Nephron progenitor cell (in vitro differentiated cells): Measurements from ENCODE around the gene TFEC.
"Not testable (repeated sequence)": the region's sequence is repeated elsewhere in the genome, so short reads cannot be mapped to it uniquely, and the experiment has no call there.

ENCODE experiments used
- DNase-seq: peaks from one replicate; pipeline ENCODE4 v3.0.0; 2021
- H3K27ac Mint-ChIP-seq: 2 replicates; pipeline ENCODE4 v1.8.0; 2021; ENCODE audit warnings: mild to moderate bottlenecking, moderate library complexity, mixed read lengths
- H3K27me3 Mint-ChIP-seq: 2 replicates; pipeline ENCODE4 v1.8.0; 2021; ENCODE audit warnings: mild to moderate bottlenecking, low read depth, mixed read lengths; ENCODE audit not compliant: poor library complexity
- H3K36me3 Mint-ChIP-seq: 2 replicates; pipeline ENCODE4 v1.8.0; 2021; ENCODE audit warnings: low read depth, mixed read lengths
- H3K4me1 Mint-ChIP-seq: 2 replicates; pipeline ENCODE4 v1.8.0; 2021; ENCODE audit warnings: mixed read lengths
- H3K4me3 Mint-ChIP-seq: 2 replicates; pipeline ENCODE4 v1.8.0; 2021; ENCODE audit warnings: mild to moderate bottlenecking, moderate library complexity, mixed read lengths
- H3K9me3 Mint-ChIP-seq: 2 replicates; pipeline ENCODE4 v1.8.0; 2021; ENCODE audit warnings: mild to moderate bottlenecking, moderate library complexity, mixed read lengths
- CTCF ChIP-seq: fragments of 200-600 bp; sonication (generic); IDR thresholded peaks from 2 replicates; pipeline ENCODE4 v1.5.0; 2021; ENCODE audit warnings: antibody characterized with exemption

TFEC gene

GRCh38 chr7:116011584-116011983 is 19.0 kb downstream of the TFEC start:
- Mint-ChIP-seq H3K9me3 (peaks cover 3% of the 10 kb centered on the region), H3K27ac (no peak overlapping the region), H3K36me3 (no peaks in the 10 kb centered on the region), H3K4me3 (no peak overlapping the region), H3K4me1 (no peaks in the 10 kb centered on the region), H3K27me3 (no peaks in the 10 kb centered on the region)
- TF ChIP-seq CTCF, result no peak
- no peak for DNase-seq

- H3K9me3 Mint-ChIP-seq, H3K4me1 Mint-ChIP-seq: not testable (repeated sequence)
Measured at GRCh38 chr7:116004762-116005161, 25.8 kb downstream of the TFEC start.

GRCh38 chr7:115997221-115997620 is 33.3 kb downstream of the TFEC start:
- no peaks in the 10 kb centered on the region for H3K36me3 Mint-ChIP-seq
- H3K27ac Mint-ChIP-seq, result no peak overlapping the region
- DNase-seq, result no peak
- no peak overlapping the region for H3K4me3 Mint-ChIP-seq
- H3K9me3 Mint-ChIP-seq, result peaks cover 10% of the 10 kb centered on the region
- no peak for TF ChIP-seq CTCF
- no peaks in the 10 kb centered on the region for H3K4me1 Mint-ChIP-seq
- no peaks in the 10 kb centered on the region for H3K27me3 Mint-ChIP-seq

More at GRCh38 chr7:116004762-116005161, 25.8 kb downstream of the TFEC start:
- DNase-seq, H3K4me3 Mint-ChIP-seq, H3K27me3 Mint-ChIP-seq, H3K27ac Mint-ChIP-seq, H3K36me3 Mint-ChIP-seq: not testable (repeated sequence)

- no peak overlapping the region for H3K4me3 Mint-ChIP-seq
- peaks cover 10% of the 10 kb centered on the region for H3K9me3 Mint-ChIP-seq
- DNase-seq, result no peak
- H3K27me3 Mint-ChIP-seq, result peaks cover 6% of the 10 kb centered on the region
- no peaks in the 10 kb centered on the region for H3K4me1 Mint-ChIP-seq
- H3K36me3 Mint-ChIP-seq, result no peaks in the 10 kb centered on the region
- TF ChIP-seq CTCF, result no peak
- no peak overlapping the region for H3K27ac Mint-ChIP-seq
Measured at GRCh38 chr7:115995701-115996100, 34.9 kb downstream of the TFEC start.

- H3K9me3 Mint-ChIP-seq, result peaks cover 6% of the 10 kb centered on the region
- H3K27me3 Mint-ChIP-seq, result peaks cover 6% of the 10 kb centered on the region
- no peak overlapping the region for H3K4me3 Mint-ChIP-seq
- TF ChIP-seq CTCF, result no peak
- DNase-seq, result no peak
- no peak overlapping the region for H3K27ac Mint-ChIP-seq
- no peaks in the 10 kb centered on the region for H3K4me1 Mint-ChIP-seq
- H3K36me3 Mint-ChIP-seq, result no peaks in the 10 kb centered on the region
Measured at GRCh38 chr7:115988401-115988800, 42.2 kb downstream of the TFEC start.

GRCh38 chr7:115987486-115987885 is 43.1 kb downstream of the TFEC start:
- Mint-ChIP-seq H3K4me3 (no peak overlapping the region), H3K36me3 (no peaks in the 10 kb centered on the region), H3K4me1 (no peaks in the 10 kb centered on the region), H3K27me3 (peaks cover 6% of the 10 kb centered on the region), H3K27ac (no peak overlapping the region), H3K9me3 (no peaks in the 10 kb centered on the region)
- DNase-seq, result no peak
- TF ChIP-seq CTCF, result no peak
